PC-9 (cell line): Measurements from ENCODE around the gene MTARC2. TPM values are rescaled to one million over a fixed set of nuclear protein-coding genes. Genes with fewer than 3 reads are reported as not detected.

Experiments used
- BruUV-seq: library from RNA; stranded (reverse); fragments of 400-500 nt; replicated peaks from 2 replicates; lab custom pipeline; 2021; lab: Mats Ljungman, UMichigan
- CTCF ChIA-PET: fragments of 300-600 bp; sonication (Branson Sonifier 250); formaldehyde crosslinking; loops from one replicate; lab custom pipeline; 2022; ENCODE audit warnings: antibody characterized with exemption; lab: Charles Lee
- POLR2A ChIA-PET: fragments of 300-600 bp; sonication (Branson Sonifier 250); formaldehyde crosslinking; loops from one replicate; lab custom pipeline; 2022; ENCODE audit warnings: antibody characterized with exemption; ENCODE audit not compliant: unreplicated experiment; lab: Charles Lee
- DNase-seq, 2 experiments: peaks; one replicate each; pipeline versions ENCODE4 v3.0.0 to v3.0.0-alpha.2; 2015 to 2022; ENCODE audit warnings: mixed read lengths in 1 of 2
- H2AFZ ChIP-seq: fragments of 200-600 bp; sonication (generic); 2 replicates; pipeline ENCODE4 v1.8.1; 2017; ENCODE audit warnings: antibody characterized with exemption
- H3F3A ChIP-seq: fragments of 200-600 bp; sonication (generic); 2 replicates; pipeline ENCODE4 v1.8.1; 2017; ENCODE audit warnings: antibody characterized with exemption, mild to moderate bottlenecking, low read depth; ENCODE audit not compliant: insufficient read depth
- H3K27ac ChIP-seq: fragments of 200-600 bp; sonication (generic); 2 replicates; pipeline ENCODE4 v1.6.1; 2016; ENCODE audit warnings: mixed run types
- H3K27me3 ChIP-seq: fragments of 200-600 bp; sonication (generic); 2 replicates; pipeline ENCODE4 v1.6.1; 2016; ENCODE audit warnings: low read depth, mixed run types; ENCODE audit not compliant: insufficient read depth
- H3K36me3 ChIP-seq: fragments of 200-600 bp; sonication (generic); 2 replicates; pipeline ENCODE4 v1.6.1; 2016; ENCODE audit warnings: low read depth, mixed run types
- H3K4me1 ChIP-seq: fragments of 200-600 bp; sonication (generic); replicated peaks from 2 replicates; pipeline ENCODE4 v1.6.1; 2016; ENCODE audit warnings: mixed run types; ENCODE audit not compliant: insufficient read depth
- H3K4me2 ChIP-seq: fragments of 200-600 bp; sonication (generic); 2 replicates; pipeline ENCODE4 v1.6.1; 2017; ENCODE audit warnings: mixed run types
- H3K4me3 ChIP-seq: fragments of 200-600 bp; sonication (generic); 2 replicates; pipeline ENCODE4 v1.6.1; 2016; ENCODE audit warnings: mixed run types
- H3K79me2 ChIP-seq: fragments of 200-600 bp; sonication (generic); 2 replicates; pipeline ENCODE4 v1.6.1; 2017; ENCODE audit warnings: low read depth, mixed run types
- H3K9me2 ChIP-seq: fragments of 200-600 bp; sonication (generic); 2 replicates; pipeline ENCODE4 v1.8.1; 2017; ENCODE audit warnings: mild to moderate bottlenecking; ENCODE audit not compliant: insufficient read depth
- H3K9me3 ChIP-seq: fragments of 200-600 bp; sonication (generic); 2 replicates; pipeline ENCODE4 v1.8.1; 2016; ENCODE audit warnings: low read depth; ENCODE audit not compliant: insufficient read depth
- H4K20me1 ChIP-seq: fragments of 200-600 bp; sonication (generic); 2 replicates; pipeline ENCODE4 v1.8.1; 2017; ENCODE audit not compliant: insufficient read depth
- EZH2 ChIP-seq: fragments of 200-600 bp; sonication (generic); IDR thresholded peaks from 2 replicates; pipeline ENCODE4 v1.8.0; 2017; ENCODE audit warnings: antibody characterized with exemption, low read depth
- intact Hi-C: fragments of 100-400 bp; cut with micrococcal nuclease; formaldehyde crosslinking; loops from one replicate; pipeline ENCODE4 v1.10.0; 2022; ENCODE audit not compliant: unreplicated experiment
- total RNA-seq: library from RNA; stranded (reverse); gene quantifications from 2 replicates; pipeline ENCODE4 v1.2.3, GENCODE V29; 2021
- TF ChIP-seq, protein P1 (sequence below): fragments of 200-600 bp; sonication (generic); conservative IDR thresholded peaks from 2 replicates; pipeline ENCODE4 v1.6.1; 2017; ENCODE audit warnings: mixed run types, antibody characterized with exemption, mild to moderate bottlenecking, moderate library complexity

Gene MTARC2
- total RNA-seq, 1 experiment from 2014 or later: 23.1 TPM

GRCh38 chr1:220813013-220813412, 64.9 kb downstream of the MTARC2 start:
- TF ChIP-seq, protein P1, sequence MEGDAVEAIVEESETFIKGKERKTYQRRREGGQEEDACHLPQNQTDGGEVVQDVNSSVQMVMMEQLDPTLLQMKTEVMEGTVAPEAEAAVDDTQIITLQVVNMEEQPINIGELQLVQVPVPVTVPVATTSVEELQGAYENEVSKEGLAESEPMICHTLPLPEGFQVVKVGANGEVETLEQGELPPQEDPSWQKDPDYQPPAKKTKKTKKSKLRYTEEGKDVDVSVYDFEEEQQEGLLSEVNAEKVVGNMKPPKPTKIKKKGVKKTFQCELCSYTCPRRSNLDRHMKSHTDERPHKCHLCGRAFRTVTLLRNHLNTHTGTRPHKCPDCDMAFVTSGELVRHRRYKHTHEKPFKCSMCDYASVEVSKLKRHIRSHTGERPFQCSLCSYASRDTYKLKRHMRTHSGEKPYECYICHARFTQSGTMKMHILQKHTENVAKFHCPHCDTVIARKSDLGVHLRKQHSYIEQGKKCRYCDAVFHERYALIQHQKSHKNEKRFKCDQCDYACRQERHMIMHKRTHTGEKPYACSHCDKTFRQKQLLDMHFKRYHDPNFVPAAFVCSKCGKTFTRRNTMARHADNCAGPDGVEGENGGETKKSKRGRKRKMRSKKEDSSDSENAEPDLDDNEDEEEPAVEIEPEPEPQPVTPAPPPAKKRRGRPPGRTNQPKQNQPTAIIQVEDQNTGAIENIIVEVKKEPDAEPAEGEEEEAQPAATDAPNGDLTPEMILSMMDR: no peak
- TF ChIP-seq EZH2: no peak
- H3K4me2 ChIP-seq: no peak overlapping the region
- H3K4me3 ChIP-seq: no peak overlapping the region
- DNase-seq: no peak
- ChIA-PET CTCF (no interaction called here), POLR2A (no interaction called here)
- intact Hi-C loops: no loop called here
- no peaks in the 10 kb centered on the region for H4K20me1 ChIP-seq
- H3K9me3 ChIP-seq: no peaks in the 10 kb centered on the region
- no peaks in the 10 kb centered on the region for H3K27me3 ChIP-seq
- H3K79me2 ChIP-seq: no peaks in the 10 kb centered on the region
- H3F3A ChIP-seq: 0 out of 2 replicates have a peak, but pooled peaks cover 3% of the 10 kb centered on the region
- no TSS peak for BruUV-seq
- no peaks in the 10 kb centered on the region for H3K36me3 ChIP-seq
- no peaks in the 10 kb centered on the region for H3K4me1 ChIP-seq
- no peak overlapping the region for H3K27ac ChIP-seq
- no peaks in the 10 kb centered on the region for H3K9me2 ChIP-seq
- H2AFZ ChIP-seq: no peak overlapping the region

DNA sequence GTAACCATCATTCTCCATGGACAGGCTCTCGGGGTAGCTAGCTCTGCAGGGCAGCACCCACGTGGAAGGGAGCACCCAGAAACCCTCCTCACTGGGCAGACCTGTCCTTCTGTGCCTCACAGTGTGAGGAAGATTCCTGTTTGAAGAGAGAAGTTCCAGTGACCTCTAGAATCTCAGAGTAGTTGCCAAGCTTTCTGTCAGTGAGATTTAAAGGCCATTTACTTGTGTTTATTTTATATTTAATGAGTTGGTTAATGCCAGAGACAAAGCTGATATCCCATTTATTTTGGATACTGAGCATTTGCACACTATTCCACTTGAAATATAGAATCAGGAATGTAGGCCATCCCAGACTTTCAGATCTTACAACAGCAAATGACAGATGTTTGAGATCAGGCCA, 67.3 kb downstream of the MTARC2 start:
- Histone ChIP-seq H3K4me3 (no peak overlapping the region), H2AFZ (no peak overlapping the region), H3K9me2 (no peaks in the 10 kb centered on the region), H3K4me2 (no peak overlapping the region), H3F3A (no peaks in the 10 kb centered on the region), H3K27me3 (no peaks in the 10 kb centered on the region), H4K20me1 (no peaks in the 10 kb centered on the region), H3K27ac (no peak overlapping the region), H3K79me2 (no peaks in the 10 kb centered on the region), H3K9me3 (no peaks in the 10 kb centered on the region), H3K36me3 (no peaks in the 10 kb centered on the region), H3K4me1 (no peaks in the 10 kb centered on the region)
- CTCF ChIA-PET: no interaction called here
- no peak for DNase-seq
- no TSS peak for BruUV-seq
- intact Hi-C loops: no loop called here
- POLR2A ChIA-PET: no interaction called here
- no peak for TF ChIP-seq EZH2
- TF ChIP-seq, protein P1: no peak

DNA sequence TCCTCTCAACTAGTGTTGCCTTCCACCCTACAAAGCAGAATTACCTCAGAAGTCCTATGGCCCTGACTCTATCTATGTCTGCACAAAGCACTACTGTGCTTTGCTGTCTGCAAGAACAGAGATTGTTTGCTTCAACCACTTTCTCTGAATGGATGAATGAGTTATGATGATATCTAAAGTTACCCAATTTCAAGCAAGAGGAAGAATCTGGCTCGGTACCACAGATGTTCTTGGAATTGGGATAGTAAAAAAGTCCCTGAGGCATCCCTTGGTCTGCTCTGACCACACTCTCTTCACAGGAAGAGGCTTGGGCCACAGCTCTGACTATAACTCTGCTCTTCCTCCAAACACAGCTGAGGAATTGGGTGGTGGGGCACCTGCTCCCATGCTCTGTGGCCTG, 69.8 kb downstream of the MTARC2 start:
- H3K4me1 ChIP-seq: no peaks in the 10 kb centered on the region
- H2AFZ ChIP-seq: no peak overlapping the region
- H3K4me3 ChIP-seq: no peak overlapping the region
- no peaks in the 10 kb centered on the region for H3K27me3 ChIP-seq
- no TSS peak for BruUV-seq
- intact Hi-C loops: no loop called here
- TF ChIP-seq, protein P1: no peak
- TF ChIP-seq EZH2: no peak
- ChIA-PET CTCF (no interaction called here), POLR2A (no interaction called here)
- no peak overlapping the region for H3K27ac ChIP-seq
- no peaks in the 10 kb centered on the region for H3K9me3 ChIP-seq
- no peaks in the 10 kb centered on the region for H3K79me2 ChIP-seq
- no peaks in the 10 kb centered on the region for H3K9me2 ChIP-seq
- H3K4me2 ChIP-seq: no peak overlapping the region
- H3F3A ChIP-seq: no peaks in the 10 kb centered on the region
- H3K36me3 ChIP-seq: no peaks in the 10 kb centered on the region
- no peaks in the 10 kb centered on the region for H4K20me1 ChIP-seq
- no peak for DNase-seq
